HG02943 (cell line): Measurements from ENCODE around the gene RRAGB.
A peak's percentile ranks its signal among the peaks of the same experiment; 100 is the strongest.
"Not testable (repeated sequence)": the region's sequence is repeated elsewhere in the genome, so short reads cannot be mapped to it uniquely, and the experiment has no call there.

Experiments
- ATAC-seq: cut with Tn5 transposase; IDR thresholded peaks from one replicate; pipeline ENCODE4 v1.9.1; 2021; ENCODE audit warnings: mild to moderate bottlenecking, low read depth, moderate library complexity; ENCODE audit not compliant: unreplicated experiment

Gene RRAGB

DNA sequence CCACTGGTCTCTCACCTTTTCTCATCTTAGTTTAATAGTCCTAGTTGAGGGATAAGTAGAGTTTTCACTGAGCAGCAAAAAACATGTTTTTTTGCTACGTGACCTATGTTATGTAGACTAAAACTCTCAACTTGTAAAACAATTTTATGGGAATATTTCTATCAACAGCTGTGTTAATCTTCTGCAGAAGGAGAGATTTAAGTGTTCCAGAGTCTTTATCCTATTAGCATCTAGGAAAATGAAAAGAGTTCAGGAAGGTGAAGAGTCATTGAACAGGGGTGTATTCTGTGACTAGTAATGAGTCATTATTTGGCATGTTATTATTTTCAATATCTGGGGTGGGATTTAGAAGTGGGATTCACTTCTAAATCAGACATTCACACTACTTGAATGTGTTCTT is 41.9 kb downstream of the RRAGB start:
- ATAC-seq = no peak

DNA sequence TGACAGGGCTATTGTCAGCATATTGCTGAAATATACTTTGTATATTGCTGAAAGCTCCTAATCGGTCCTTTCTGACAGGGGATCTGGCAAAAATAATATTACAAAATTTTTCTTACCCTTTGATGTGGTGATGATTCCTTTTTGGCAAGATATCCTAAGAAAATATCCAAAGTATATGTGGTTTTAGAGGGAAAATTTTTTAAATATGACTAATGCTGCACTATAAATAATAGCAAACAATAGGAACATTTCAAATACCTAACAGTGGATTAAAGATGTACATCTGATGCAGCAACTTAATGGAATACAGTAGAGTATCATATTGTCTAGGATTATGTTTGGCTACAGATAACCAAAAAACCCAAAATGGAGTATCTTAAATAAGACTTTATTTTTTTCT is 49.6 kb downstream of the RRAGB start:
- ATAC-seq = no peak

DNA sequence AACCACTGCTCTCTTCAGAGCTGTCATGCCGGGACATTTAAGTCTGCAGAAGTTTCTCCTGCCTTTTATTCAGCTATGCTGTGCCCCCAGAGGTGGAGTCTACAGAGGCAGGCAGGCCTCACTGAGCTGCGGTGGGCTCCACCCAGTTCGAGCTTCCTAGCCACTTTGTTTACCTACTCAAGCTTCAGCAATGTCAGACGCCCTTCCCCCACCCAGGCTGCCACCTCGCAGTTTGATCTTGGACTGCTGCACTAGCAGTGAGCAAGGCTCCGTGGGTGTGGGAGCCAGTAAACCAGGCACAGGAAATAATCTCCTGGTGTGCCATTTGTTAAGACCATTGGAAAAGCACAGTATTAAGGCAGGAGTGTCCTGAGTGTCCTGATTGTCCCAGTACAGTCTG is 56.9 kb downstream of the RRAGB start:
- not testable (repeated sequence) for ATAC-seq

DNA sequence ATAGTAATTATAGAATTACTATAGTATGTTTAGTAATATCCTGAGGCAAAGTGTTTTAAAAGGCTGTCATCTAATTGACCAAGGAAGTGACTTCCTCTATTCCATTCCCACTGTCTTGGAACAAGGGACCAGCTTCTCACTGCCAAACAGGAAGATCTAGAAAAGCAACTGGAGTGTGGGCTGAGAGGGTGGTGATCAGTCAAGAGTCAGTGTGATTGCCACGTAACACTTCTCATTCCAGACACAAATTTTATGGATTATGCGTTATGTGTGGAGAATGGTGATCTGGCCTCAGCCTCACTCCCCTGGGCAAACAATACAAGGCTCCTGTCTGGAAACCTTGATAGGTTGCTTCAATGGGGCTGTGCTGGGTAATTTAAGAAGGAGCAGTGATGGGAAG is 60.0 kb downstream of the RRAGB start:
- no peak for ATAC-seq

DNA sequence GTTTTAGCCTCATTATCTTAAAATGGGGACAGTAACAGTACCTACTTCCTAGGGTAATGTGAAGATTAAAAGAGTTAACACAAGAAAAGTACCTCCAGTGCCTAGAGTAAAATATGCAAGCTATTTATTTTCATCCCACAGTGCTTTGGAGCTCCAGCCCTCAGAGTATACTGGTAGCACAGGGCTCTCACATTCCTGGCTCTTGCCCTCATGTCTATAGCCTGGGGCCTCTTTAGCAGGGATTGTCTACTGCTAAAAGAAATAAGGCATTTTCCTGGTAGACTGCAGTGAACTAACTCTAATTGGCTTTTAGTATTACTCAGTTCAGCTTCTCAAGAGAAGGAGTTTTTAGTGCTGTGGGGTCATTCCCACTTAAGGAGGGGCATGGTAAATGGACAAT is 60.8 kb downstream of the RRAGB start:
- no peak for ATAC-seq

DNA sequence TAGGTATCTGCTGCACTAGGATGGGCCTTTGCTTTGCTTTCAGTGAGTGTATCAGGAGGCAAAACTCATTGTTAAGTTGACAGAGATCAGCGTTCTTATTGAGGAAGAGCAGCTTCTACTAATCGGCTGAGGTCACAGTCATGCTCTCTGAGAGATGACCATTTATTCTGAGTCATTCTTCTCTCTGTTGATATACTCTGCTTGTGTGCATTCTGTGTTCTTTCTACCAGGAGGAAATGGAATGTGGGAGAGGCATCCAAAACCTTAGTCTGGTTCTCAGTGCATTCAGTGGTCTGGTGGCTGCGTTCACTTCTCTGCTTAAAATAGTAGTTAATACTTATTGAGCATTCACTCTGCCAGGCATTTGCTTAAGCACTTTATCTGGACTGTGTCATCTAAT is 66.2 kb downstream of the RRAGB start:
- no peak for ATAC-seq

DNA sequence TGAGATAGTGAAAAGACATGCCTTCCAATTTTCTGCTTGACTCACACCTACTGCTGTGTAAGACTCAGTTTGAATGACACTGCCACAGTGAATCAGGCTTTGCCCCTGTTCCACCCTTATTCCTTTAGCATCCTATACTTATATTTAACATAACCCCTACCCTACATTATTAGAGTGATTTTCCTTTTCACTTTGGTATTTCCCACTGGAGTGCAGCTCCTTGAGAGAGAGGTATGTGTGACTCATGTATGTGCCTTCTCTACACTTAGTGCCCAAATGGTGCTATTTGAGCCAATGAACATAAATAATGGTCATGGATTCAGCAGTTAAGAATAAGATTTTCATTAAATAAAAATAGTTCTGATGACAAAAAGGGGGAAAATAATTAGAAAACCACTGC is 69.5 kb downstream of the RRAGB start:
- no peak for ATAC-seq

DNA sequence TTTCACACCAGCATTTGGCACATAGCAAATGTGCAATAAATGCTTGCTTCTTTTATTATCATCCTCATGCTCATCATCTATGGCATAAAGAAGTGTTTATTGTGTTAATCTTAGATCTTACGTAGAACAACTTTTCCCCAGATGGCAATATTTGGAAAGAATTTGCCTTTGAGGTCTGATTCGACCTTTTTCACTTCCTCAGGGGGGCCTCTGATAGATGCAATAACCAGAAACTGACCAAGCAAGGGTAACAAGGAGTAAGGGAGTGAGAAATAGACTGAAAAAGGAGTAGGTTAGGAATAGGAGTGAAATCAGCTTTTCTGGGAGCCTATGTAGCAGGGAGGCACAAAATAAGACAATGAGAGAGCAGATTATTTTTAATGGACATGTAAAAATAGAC is 70.2 kb downstream of the RRAGB start:
- no peak for ATAC-seq

DNA sequence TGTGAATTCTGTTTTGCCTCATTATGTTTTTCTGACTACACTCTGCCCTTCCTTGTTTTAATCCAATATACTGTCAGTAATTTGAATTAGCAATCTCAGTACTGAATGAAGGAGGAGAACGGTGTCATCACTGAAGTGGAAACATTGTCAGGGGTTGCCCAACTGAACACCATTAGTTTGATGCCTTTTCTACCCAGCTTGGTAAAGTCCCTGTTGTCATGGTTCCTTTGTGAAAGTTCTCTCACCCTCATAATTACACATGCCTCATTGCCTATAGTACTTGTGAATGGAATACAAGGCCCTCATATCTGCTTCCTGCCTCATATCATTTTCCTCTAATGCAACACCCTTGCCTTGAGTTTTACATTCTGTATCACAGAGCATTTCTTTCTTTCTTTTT is 76.9 kb downstream of the RRAGB start:
- ATAC-seq = peak; percentile 67

DNA sequence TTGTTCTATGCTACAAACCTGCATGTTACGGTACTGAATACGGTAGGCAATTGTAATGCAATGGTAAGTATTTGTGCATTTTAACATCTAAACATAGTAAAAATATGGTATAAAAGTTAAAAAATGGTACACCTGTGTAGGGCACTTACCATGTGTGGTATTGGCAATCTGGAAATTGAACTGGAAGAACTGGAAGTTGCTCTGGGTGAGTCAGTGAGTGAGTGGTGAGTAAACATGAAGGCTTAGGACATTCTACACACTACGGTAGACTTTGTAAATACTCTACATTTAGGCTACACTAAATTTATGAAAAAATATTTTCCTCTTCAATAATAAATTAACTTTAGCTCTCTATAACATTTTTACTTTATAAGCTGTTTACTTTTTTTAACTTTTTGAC is 78.9 kb downstream of the RRAGB start:
- ATAC-seq = no peak

DNA sequence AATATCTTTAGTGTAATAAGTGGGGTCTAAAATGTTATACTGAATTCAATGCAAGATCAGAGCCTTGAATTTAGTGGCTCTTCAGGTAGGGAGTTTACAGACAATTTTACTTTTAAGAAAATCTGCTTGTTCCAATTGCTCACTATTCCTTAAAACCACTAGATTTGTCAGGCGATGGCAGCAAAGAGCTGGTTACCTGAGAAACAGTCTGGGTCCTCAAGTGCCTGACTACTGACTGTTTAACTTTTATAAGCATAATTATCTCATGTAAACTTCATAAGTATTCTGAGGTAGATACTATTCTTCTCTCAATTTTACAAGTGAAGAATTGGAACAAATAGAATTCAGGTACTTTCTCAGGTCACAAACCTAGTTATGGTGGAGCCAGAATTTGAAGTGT is 84.3 kb downstream of the RRAGB start:
- ATAC-seq = no peak
